Epithelial cell of esophagus (primary cell): ENCODE data around the gene ZSWIM9.
A peak's percentile ranks its signal among the peaks of the same experiment; 100 is the strongest.

Experiments
- DNase-seq: peaks from one replicate; pipeline ENCODE4 v3.0.0; 2010; ENCODE audit warnings: low read depth
- H3K4me3 ChIP-seq: 2 replicates; pipeline ENCODE4 v1.5.1; 2011; ENCODE audit warnings: mild to moderate bottlenecking, low read length, control low read depth
- TF ChIP-seq, protein P1 (sequence below): IDR thresholded peaks from 2 replicates; pipeline ENCODE4 v1.5.1; 2011; ENCODE audit warnings: low read depth, mild to moderate bottlenecking, low read length, control low read depth, inconsistent platforms; ENCODE audit not compliant: insufficient read depth; ENCODE audit errors: missing control alignments

ZSWIM9 gene

DNA sequence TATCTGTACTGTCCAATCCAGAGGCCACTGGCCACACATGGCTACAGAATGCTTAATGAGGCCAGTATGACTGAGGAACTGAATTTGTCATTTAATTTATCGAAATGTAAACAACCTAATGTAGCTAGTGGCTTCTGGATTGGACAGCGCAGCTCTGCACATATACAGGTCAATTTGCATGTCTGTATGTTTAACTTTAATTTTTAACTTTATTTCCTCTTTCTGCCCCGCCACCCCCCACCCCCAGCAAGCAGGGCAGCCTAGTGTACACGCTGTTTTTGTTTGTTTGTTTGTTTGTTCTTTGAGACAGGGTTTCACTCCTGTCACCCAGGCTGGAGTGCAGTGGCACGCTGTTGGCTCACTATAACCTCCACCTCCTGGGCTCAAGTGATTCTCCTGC is 15.5 kb downstream of the ZSWIM9 start:
- TF ChIP-seq, protein P1, sequence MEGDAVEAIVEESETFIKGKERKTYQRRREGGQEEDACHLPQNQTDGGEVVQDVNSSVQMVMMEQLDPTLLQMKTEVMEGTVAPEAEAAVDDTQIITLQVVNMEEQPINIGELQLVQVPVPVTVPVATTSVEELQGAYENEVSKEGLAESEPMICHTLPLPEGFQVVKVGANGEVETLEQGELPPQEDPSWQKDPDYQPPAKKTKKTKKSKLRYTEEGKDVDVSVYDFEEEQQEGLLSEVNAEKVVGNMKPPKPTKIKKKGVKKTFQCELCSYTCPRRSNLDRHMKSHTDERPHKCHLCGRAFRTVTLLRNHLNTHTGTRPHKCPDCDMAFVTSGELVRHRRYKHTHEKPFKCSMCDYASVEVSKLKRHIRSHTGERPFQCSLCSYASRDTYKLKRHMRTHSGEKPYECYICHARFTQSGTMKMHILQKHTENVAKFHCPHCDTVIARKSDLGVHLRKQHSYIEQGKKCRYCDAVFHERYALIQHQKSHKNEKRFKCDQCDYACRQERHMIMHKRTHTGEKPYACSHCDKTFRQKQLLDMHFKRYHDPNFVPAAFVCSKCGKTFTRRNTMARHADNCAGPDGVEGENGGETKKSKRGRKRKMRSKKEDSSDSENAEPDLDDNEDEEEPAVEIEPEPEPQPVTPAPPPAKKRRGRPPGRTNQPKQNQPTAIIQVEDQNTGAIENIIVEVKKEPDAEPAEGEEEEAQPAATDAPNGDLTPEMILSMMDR = no peak
- no peak overlapping the region for H3K4me3 ChIP-seq
- no peak for DNase-seq

DNA sequence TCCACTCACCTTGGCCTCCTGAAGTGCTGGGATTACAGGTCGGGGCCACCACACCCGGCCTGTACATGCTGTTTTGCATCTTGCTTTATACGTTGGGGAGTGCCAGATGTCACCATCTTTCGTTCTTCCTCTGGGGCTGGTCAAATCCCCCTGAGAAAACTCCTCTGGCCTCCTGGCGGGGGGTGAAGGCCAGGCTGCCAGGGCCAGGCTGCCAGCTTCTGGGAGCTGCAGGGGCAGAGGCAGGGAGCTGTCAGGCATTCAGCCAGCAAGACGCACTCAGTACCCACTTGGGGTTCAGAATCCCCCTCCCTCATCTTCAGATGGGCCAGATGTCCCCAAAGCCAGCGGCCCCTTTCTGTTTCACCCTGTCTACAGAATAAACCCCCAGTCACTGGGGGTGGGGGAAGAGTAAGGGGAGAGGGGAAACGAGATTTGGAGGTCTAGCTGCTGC is 16.1 kb downstream of the ZSWIM9 start:
- no peak for DNase-seq
- no peak overlapping the region for H3K4me3 ChIP-seq

DNA sequence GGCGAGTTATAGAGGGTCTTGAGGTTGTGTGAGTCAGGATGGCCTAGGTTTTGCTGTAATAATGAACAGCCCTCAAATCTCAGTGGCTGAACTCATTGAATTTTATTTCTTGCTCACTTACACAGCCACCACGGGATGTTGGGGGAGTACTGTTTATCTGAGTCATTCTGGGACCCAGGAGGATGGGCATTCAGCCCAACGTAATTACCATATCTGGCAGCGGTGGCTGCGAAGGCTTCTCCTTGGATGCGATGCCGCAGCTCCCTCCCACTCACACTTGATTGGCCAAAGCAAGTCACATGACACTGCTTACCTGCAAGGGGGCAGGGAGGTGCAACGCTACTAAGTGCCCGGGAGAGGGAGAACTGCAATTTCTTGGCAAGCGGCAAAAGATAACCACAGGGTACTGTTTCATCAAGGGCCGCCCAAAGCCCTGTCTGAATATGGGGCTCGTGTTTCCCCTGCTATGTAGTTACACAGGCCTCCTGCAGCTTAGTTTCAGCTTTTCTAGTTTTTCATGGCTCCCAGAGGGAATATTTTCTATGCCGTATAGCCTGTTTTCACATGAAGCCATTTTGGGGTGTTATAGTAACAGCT is 19.9 kb downstream of the ZSWIM9 start:
- DNase-seq = peak; percentile 97
- TF ChIP-seq, protein P1 = peak; percentile 71

More for the DNA sequence above, 16.1 kb downstream of the ZSWIM9 start:
- TF ChIP-seq, protein P1 = no peak

DNA sequence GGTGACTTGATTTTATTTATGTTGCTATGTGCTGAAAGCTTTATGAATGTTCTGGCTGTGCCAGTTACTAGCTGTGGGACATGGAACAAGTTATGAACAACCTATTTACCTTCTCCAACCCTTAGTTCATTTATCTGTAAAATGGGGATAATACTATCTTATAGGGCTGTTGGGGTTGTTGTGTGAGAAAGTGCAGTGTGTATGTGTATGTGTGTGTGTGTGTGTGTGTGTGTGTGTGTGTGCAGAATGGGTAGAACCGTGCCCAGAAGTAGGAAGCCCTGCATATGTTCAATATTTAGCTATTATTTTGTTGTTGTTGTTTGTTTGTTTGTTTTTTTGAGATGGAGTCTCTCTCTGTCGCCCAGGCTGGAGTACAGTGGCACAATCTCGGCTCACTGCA is 20.4 kb downstream of the ZSWIM9 start:
- TF ChIP-seq, protein P1 = no peak
- H3K4me3 ChIP-seq = no peak overlapping the region

More for the DNA sequence above, 19.9 kb downstream of the ZSWIM9 start:
- no peak overlapping the region for H3K4me3 ChIP-seq

DNA sequence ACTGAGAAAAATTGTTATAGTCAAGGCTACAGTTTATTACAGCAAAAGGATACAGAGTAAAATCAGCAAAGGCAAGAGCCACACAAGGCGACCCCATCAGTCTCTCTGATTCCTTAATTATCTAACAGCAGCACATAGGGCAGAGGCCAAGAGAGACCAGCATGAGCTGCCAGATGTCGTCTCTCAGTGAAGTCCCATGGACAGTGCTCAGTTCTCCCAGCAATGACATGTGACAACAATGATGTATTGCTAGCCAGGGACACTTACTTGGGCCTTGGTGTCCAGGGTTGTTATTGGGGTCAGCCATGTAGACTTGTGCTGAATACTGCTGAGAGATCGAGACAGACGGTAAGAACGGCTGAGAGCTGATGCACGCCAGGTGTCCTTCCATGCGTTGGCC is 22.3 kb downstream of the ZSWIM9 start:
- DNase-seq = no peak
- TF ChIP-seq, protein P1 = no peak
- H3K4me3 ChIP-seq = no peak overlapping the region

More for the DNA sequence above, 20.4 kb downstream of the ZSWIM9 start:
- DNase-seq = no peak

DNA sequence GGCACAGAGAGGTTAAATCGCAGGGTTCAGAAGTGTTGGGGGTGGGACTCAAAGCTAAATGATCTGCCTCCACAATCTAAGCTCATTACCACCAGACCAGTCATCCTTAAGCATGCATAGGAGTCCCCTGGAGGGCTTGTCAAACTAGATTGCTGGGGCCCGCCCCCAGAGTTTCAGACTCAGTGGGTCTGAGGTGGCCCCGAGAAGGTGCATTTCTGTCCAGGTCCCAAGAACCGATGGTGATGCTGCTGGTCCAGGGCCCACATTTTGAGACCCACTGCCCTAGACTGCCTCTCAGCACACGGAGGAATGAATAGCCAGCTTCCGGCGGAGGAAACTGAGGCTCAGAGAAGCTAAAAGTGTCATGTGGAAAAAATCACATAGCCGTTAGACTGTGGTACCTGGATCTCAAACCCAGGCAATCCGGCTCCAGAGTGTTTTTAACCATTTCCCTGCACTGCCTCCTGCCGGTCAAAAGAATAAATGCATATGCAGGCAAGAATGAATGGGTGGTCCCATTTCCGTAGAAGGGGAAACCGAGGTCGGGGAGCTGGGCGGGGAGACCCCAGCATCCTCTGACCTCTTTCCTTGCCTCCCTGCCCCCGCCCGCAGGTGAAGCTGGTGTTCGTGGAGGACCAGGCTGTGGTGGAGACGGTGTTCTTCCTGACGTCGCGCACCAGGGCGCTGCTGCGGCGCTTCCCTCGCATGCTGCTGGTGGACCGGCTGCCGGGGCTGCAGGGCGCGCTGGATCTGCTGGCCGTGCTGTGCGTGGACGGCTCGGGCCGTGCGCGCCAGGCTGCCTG is 23.8 kb downstream of the ZSWIM9 start:
- no peak for DNase-seq
- TF ChIP-seq, protein P1 = peak; percentile 52

More for the DNA sequence above, 23.8 kb downstream of the ZSWIM9 start:
- H3K4me3 ChIP-seq = no peak overlapping the region
